Transverse colon (tissue), 4 donors: ENCODE data around the gene RTKN.
"Not testable (repeated sequence)": the region's sequence is repeated elsewhere in the genome, so short reads cannot be mapped to it uniquely, and the experiment has no call there.

Experiments
- CTCF ChIP-seq, 5 experiments: fragments of 200-600 bp in 3 of 5; fragments of 450-650 bp in 2 of 5; sonication (generic) in 3 of 5; IDR thresholded peaks; 1 replicate in 2 of 5; 2 replicates in 3 of 5; pipeline ENCODE4 v1.5.1; 2016 to 2017; ENCODE audit warnings: antibody characterized with exemption in 5 of 5, inconsistent platforms in 3 of 5, mild to moderate bottlenecking in 2 of 5, moderate library complexity in 1 of 5
- EP300 ChIP-seq: sonication (generic); formaldehyde crosslinking; IDR thresholded peaks from one replicate; pipeline ENCODE4 v1.6.1; 2017; ENCODE audit warnings: antibody characterized with exemption, low read depth
- POLR2A ChIP-seq: fragments of 450-650 bp; IDR thresholded peaks from one replicate; pipeline ENCODE4 v1.6.1; 2016; ENCODE audit warnings: antibody characterized with exemption, mild to moderate bottlenecking, moderate library complexity
- POLR2AphosphoS5 ChIP-seq, 3 donors: sonication (generic); formaldehyde crosslinking; IDR thresholded peaks; one replicate each; pipeline ENCODE4 v1.6.1; 2016; ENCODE audit warnings: antibody characterized with exemption in 3 of 3

DNA sequence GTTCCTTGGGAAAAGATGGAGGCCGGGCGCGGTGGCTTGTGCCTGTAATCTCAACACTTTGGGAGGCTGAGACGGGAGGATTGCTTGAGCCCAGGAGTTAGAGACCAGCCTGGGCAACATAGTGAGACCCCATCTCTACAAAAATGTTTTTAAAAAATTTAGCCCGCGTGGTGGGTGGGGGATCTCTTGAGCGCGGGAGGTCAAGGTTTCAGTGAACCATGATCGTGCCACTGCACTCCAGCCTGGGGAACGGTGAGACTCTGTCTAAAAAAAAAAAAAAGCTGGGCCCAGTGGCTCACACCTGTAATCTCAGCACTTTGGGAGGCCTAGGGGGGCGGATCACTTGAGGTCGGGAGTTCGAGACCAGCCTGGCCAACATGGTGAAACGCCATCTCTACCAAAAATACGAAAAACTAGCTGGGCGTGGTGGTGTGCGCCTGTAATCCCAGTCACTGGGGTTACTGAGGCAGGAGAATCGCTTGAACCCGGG, 42.0 kb upstream of the RTKN start:
- TF ChIP-seq EP300; CTCF (IDR thresholded peaks at IDR 0.05); POLR2A; POLR2AphosphoS5 (IDR thresholded peaks at IDR 0.05): not testable (repeated sequence)
